Measurements from ENCODE around the gene CAV1. TPM values are rescaled to one million over a fixed set of nuclear protein-coding genes. Genes with fewer than 3 reads are reported as not detected.

The CAV1 gene
- total RNA-seq, 1 experiment from 2014 or later = 4.9 TPM

GRCh38 chr7:116560021-116560970, 35.5 kb downstream of the CAV1 start:
- no peaks in the 10 kb centered on the region for H3K36me3 ChIP-seq (ENCODE audit: control insufficient read depth, insufficient read depth, low read length)
- TF ChIP-seq CTCF (IDR thresholded peaks at IDR 0.05; ENCODE audit: insufficient read depth in 1 of 2, low read depth in 1 of 2, low read length in 1 of 2, severe bottlenecking in 1 of 2, unreplicated experiment in 1 of 2) = no peak
- H3K4me1 ChIP-seq = no peaks in the 10 kb centered on the region
- H3K27me3 Mint-ChIP-seq (ENCODE audit: insufficient read depth, unreplicated experiment) = peaks cover 7% of the 10 kb centered on the region
- intact Hi-C loops (cut with micrococcal nuclease; ENCODE audit: unreplicated experiment) = no loop called here
- BruUV-seq (replicated peaks) = no TSS peak
- H3K4me3 ChIP-seq (ENCODE audit: low read depth, low read length) = no peak overlapping the region
- peaks cover 12% of the 10 kb centered on the region for H3K9me3 Mint-ChIP-seq (ENCODE audit: unreplicated experiment)
- no peaks in the 10 kb centered on the region for H3K27me3 ChIP-seq (replicated peaks; ENCODE audit: control insufficient read depth, insufficient read depth, low read length)
- no peaks in the 10 kb centered on the region for H3K4me1 Mint-ChIP-seq (ENCODE audit: low read depth, unreplicated experiment)
- CTCF ChIA-PET = no interaction called here
- POLR2A ChIA-PET = no interaction called here
- DNase-seq = no peak
- H3K27ac Mint-ChIP-seq (ENCODE audit: unreplicated experiment) = no peak overlapping the region
- no peaks in the 10 kb centered on the region for H3K9me3 ChIP-seq
- no peak overlapping the region for H3K4me3 Mint-ChIP-seq (ENCODE audit: unreplicated experiment)
- no peaks in the 10 kb centered on the region for H3K36me3 Mint-ChIP-seq (ENCODE audit: insufficient read depth, unreplicated experiment)

- Mint-ChIP-seq H3K4me1 (ENCODE audit: low read depth, unreplicated experiment) (no peaks in the 10 kb centered on the region), H3K27ac (ENCODE audit: unreplicated experiment) (no peak overlapping the region), H3K27me3 (ENCODE audit: insufficient read depth, unreplicated experiment) (peaks cover 7% of the 10 kb centered on the region), H3K4me3 (ENCODE audit: unreplicated experiment) (no peak overlapping the region), H3K36me3 (ENCODE audit: insufficient read depth, unreplicated experiment) (no peaks in the 10 kb centered on the region), H3K9me3 (ENCODE audit: unreplicated experiment) (peaks cover 12% of the 10 kb centered on the region)
- no TSS peak for BruUV-seq (replicated peaks)
- ChIA-PET CTCF (no interaction called here), POLR2A (no interaction called here)
- TF ChIP-seq CTCF (IDR thresholded peaks at IDR 0.05; ENCODE audit: insufficient read depth in 1 of 2, low read depth in 1 of 2, low read length in 1 of 2, severe bottlenecking in 1 of 2, unreplicated experiment in 1 of 2) = no peak
- no peak for DNase-seq
- intact Hi-C loops (cut with micrococcal nuclease; ENCODE audit: unreplicated experiment) = no loop called here
- no peaks in the 10 kb centered on the region for H3K4me1 ChIP-seq
- no peak overlapping the region for H3K4me3 ChIP-seq (ENCODE audit: low read depth, low read length)
- H3K36me3 ChIP-seq (ENCODE audit: control insufficient read depth, insufficient read depth, low read length) = no peaks in the 10 kb centered on the region
- no peaks in the 10 kb centered on the region for H3K27me3 ChIP-seq (replicated peaks; ENCODE audit: control insufficient read depth, insufficient read depth, low read length)
- no peaks in the 10 kb centered on the region for H3K9me3 ChIP-seq
Measured at GRCh38 chr7:116561697-116562483, 37.1 kb downstream of the CAV1 start.

- Mint-ChIP-seq H3K9me3 (ENCODE audit: unreplicated experiment) (peaks cover 12% of the 10 kb centered on the region), H3K27me3 (ENCODE audit: insufficient read depth, unreplicated experiment) (peaks cover 7% of the 10 kb centered on the region), H3K36me3 (ENCODE audit: insufficient read depth, unreplicated experiment) (no peaks in the 10 kb centered on the region), H3K27ac (ENCODE audit: unreplicated experiment) (no peak overlapping the region), H3K4me3 (ENCODE audit: unreplicated experiment) (no peak overlapping the region), H3K4me1 (ENCODE audit: low read depth, unreplicated experiment) (no peaks in the 10 kb centered on the region)
- no peaks in the 10 kb centered on the region for H3K36me3 ChIP-seq (ENCODE audit: control insufficient read depth, insufficient read depth, low read length)
- no TSS peak for BruUV-seq (replicated peaks)
- no peaks in the 10 kb centered on the region for H3K9me3 ChIP-seq
- no peak overlapping the region for H3K4me3 ChIP-seq (ENCODE audit: low read depth, low read length)
- intact Hi-C loops (cut with micrococcal nuclease; ENCODE audit: unreplicated experiment) = no loop called here
- POLR2A ChIA-PET = no interaction called here
- no peaks in the 10 kb centered on the region for H3K4me1 ChIP-seq
- CTCF ChIA-PET = no interaction called here
- no peak for TF ChIP-seq CTCF (IDR thresholded peaks at IDR 0.05; ENCODE audit: insufficient read depth in 1 of 2, low read depth in 1 of 2, low read length in 1 of 2, severe bottlenecking in 1 of 2, unreplicated experiment in 1 of 2)
- DNase-seq = no peak
- no peaks in the 10 kb centered on the region for H3K27me3 ChIP-seq (replicated peaks; ENCODE audit: control insufficient read depth, insufficient read depth, low read length)
Measured at GRCh38 chr7:116562529-116563121, 37.8 kb downstream of the CAV1 start.
